Activated T-cell treated with anti-CD3 and anti-CD28 coated beads, Interleukin-2, amount 50 U/mL, for 4 hours (primary cell): Measurements from ENCODE around the gene EDRF1. TPM values are rescaled to one million over a fixed set of nuclear protein-coding genes. Genes with fewer than 3 reads are reported as not detected.
"Not testable (repeated sequence)": the region's sequence is repeated elsewhere in the genome, so short reads cannot be mapped to it uniquely, and the experiment has no call there.

ENCODE experiments used
- ATAC-seq, 2 donors: fragments of 200-7000 bp; cut with Tn5 transposase; one replicate each; pipeline ENCODE4 v1.10.0; 2021
- DNase-seq: peaks from one replicate; pipeline ENCODE4 v3.0.0-alpha.2; 2020
- H3K27me3 Mint-ChIP-seq: one replicate; pipeline ENCODE4 v1.8.0; 2021; ENCODE audit warnings: low read depth, mixed read lengths
- H3K36me3 Mint-ChIP-seq: one replicate; pipeline ENCODE4 v1.8.0; 2022; ENCODE audit warnings: mixed read lengths; ENCODE audit not compliant: insufficient read depth
- H3K4me1 Mint-ChIP-seq: one replicate; pipeline ENCODE4 v1.8.0; 2021; ENCODE audit warnings: low read depth, mixed read lengths
- H3K4me3 Mint-ChIP-seq: one replicate; pipeline ENCODE4 v1.8.0; 2021; ENCODE audit warnings: mild to moderate bottlenecking, moderate library complexity, mixed read lengths
- H3K9me3 Mint-ChIP-seq: one replicate; pipeline ENCODE4 v1.8.0; 2021; ENCODE audit warnings: mixed read lengths
- total RNA-seq, 3 donors: library from RNA; stranded (reverse); gene quantifications; one replicate each; pipeline ENCODE4 v1.2.1, GENCODE V29; 2021

The EDRF1 gene
- total RNA-seq, 3 donors from 2014 or later: 25.4 to 25.6 (median 25.5) TPM

DNA sequence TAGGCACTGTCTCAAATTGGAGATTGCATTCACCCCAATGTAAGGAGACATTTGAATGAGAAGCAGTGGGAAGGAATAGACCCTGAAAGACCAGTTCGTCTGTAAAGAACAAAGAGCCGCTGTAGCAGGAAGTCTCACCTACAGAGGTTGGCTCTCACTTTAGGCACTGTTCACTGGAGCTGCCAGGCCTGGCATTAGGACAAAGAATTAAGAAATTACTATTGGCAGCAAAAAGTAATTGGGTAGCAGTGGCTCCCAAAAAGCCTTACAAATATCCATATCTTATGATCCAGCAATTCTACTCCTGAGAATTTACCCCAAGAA is 26.0 kb upstream of the EDRF1 start:
- H3K4me1 Mint-ChIP-seq: peaks cover 1% of the 10 kb centered on the region
- H3K36me3 Mint-ChIP-seq: no peaks in the 10 kb centered on the region
- H3K27me3 Mint-ChIP-seq: peaks cover 7% of the 10 kb centered on the region
- no peaks in the 10 kb centered on the region for H3K9me3 Mint-ChIP-seq
- DNase-seq (no peak), ATAC-seq (no peak)
- no peak overlapping the region for H3K4me3 Mint-ChIP-seq

DNA sequence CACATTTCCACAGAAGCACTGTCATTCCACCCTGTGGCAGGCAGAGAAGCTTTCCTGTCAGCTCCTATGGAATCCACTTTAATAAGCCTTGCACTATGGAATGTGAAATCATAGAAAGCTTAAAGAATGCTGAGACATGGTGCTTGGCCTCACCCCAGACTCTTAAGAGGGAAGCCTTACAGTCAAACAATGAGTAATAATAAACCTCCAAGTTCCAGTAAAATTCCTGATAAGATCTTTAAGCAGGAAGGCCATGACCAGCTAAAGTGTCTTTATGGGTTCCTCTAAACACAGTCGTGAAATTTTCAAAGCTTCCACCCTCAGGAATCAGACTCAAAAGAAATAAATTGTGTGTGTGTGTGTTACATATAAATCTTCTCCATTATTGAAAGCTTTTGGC is 24.6 kb upstream of the EDRF1 start:
- no peaks in the 10 kb centered on the region for H3K9me3 Mint-ChIP-seq
- ATAC-seq: no peak
- no peak for DNase-seq
- no peak overlapping the region for H3K4me3 Mint-ChIP-seq
- peaks cover 1% of the 10 kb centered on the region for H3K4me1 Mint-ChIP-seq
- H3K36me3 Mint-ChIP-seq: no peaks in the 10 kb centered on the region
- H3K27me3 Mint-ChIP-seq: peaks cover 1% of the 10 kb centered on the region

- H3K27me3 Mint-ChIP-seq: not testable (repeated sequence)
These were observed 22.6 kb upstream of the EDRF1 start for GRCh38 chr10:125696884-125697283.

DNA sequence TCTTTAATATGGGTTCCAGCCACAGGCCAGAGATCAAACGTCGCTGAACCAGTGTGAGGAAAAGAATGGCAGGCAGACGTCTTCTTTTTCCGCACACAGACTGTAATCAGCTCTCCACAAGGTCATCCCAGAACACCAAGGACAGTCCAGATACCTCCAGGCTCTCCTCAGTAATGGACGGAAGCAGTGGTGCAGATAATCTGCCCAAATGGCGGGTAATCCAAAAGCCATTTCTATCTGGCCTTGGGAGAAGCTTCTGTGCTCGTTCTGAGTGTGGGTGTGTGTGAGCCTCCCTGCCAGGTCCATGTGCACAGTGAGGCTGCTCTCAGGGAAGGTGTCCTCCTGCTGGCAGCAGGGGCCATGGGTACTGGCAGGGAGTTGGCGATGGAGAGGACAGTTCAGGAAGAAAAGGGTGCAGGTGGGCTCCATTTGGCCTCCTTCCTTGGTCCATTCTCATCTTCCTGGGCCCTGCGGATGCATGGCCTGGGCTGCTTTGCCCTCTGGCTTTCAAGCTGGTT is 21.0 kb upstream of the EDRF1 start:
- H3K9me3 Mint-ChIP-seq: peaks cover 4% of the 10 kb centered on the region
- no peaks in the 10 kb centered on the region for H3K36me3 Mint-ChIP-seq
- no peak for DNase-seq
- H3K4me1 Mint-ChIP-seq: no peaks in the 10 kb centered on the region
- H3K27me3 Mint-ChIP-seq: peaks cover 1% of the 10 kb centered on the region
- no peak for ATAC-seq
- no peak overlapping the region for H3K4me3 Mint-ChIP-seq

More at GRCh38 chr10:125696884-125697283, 22.6 kb upstream of the EDRF1 start:
- H3K36me3 Mint-ChIP-seq, H3K9me3 Mint-ChIP-seq, H3K4me1 Mint-ChIP-seq, DNase-seq, ATAC-seq, H3K4me3 Mint-ChIP-seq: not testable (repeated sequence)

GRCh38 chr10:125699562-125700143 is 19.9 kb upstream of the EDRF1 start:
- DNase-seq (no peak), ATAC-seq (no peak)
- H3K36me3 Mint-ChIP-seq: no peaks in the 10 kb centered on the region
- peaks cover 1% of the 10 kb centered on the region for H3K27me3 Mint-ChIP-seq
- H3K4me1 Mint-ChIP-seq: no peaks in the 10 kb centered on the region
- H3K9me3 Mint-ChIP-seq: peaks cover 4% of the 10 kb centered on the region
- no peak overlapping the region for H3K4me3 Mint-ChIP-seq

- peaks cover under 1% of the 10 kb centered on the region for H3K27me3 Mint-ChIP-seq
- H3K4me3 Mint-ChIP-seq: no peak overlapping the region
- peaks cover 4% of the 10 kb centered on the region for H3K9me3 Mint-ChIP-seq
- no peaks in the 10 kb centered on the region for H3K36me3 Mint-ChIP-seq
- no peaks in the 10 kb centered on the region for H3K4me1 Mint-ChIP-seq
- ATAC-seq (no peak), DNase-seq (no peak)
These were observed 19.1 kb upstream of the EDRF1 start for GRCh38 chr10:125700355-125700911.

GRCh38 chr10:125707541-125708468 is 11.7 kb upstream of the EDRF1 start:
- no peak for DNase-seq
- no peak for ATAC-seq
- H3K27me3 Mint-ChIP-seq: peaks cover 13% of the 10 kb centered on the region
- H3K4me3 Mint-ChIP-seq: no peak overlapping the region
- H3K36me3 Mint-ChIP-seq: peaks cover 8% of the 10 kb centered on the region
- peaks cover 18% of the 10 kb centered on the region for H3K9me3 Mint-ChIP-seq
- H3K4me1 Mint-ChIP-seq: no peaks in the 10 kb centered on the region

GRCh38 chr10:125708971-125709503 is 10.5 kb upstream of the EDRF1 start:
- H3K36me3 Mint-ChIP-seq: peaks cover 8% of the 10 kb centered on the region
- no peak for ATAC-seq
- no peak for DNase-seq
- H3K4me3 Mint-ChIP-seq: no peak overlapping the region
- H3K27me3 Mint-ChIP-seq: peaks cover 13% of the 10 kb centered on the region
- no peaks in the 10 kb centered on the region for H3K4me1 Mint-ChIP-seq
- H3K9me3 Mint-ChIP-seq: peaks cover 25% of the 10 kb centered on the region

GRCh38 chr10:125709553-125710474 is 9.7 kb upstream of the EDRF1 start:
- Mint-ChIP-seq H3K4me3 (no peak overlapping the region), H3K27me3 (peaks cover 13% of the 10 kb centered on the region), H3K36me3 (peaks cover 8% of the 10 kb centered on the region), H3K9me3 (peaks cover 26% of the 10 kb centered on the region), H3K4me1 (no peaks in the 10 kb centered on the region)
- DNase-seq (no peak), ATAC-seq (no peak)

DNA sequence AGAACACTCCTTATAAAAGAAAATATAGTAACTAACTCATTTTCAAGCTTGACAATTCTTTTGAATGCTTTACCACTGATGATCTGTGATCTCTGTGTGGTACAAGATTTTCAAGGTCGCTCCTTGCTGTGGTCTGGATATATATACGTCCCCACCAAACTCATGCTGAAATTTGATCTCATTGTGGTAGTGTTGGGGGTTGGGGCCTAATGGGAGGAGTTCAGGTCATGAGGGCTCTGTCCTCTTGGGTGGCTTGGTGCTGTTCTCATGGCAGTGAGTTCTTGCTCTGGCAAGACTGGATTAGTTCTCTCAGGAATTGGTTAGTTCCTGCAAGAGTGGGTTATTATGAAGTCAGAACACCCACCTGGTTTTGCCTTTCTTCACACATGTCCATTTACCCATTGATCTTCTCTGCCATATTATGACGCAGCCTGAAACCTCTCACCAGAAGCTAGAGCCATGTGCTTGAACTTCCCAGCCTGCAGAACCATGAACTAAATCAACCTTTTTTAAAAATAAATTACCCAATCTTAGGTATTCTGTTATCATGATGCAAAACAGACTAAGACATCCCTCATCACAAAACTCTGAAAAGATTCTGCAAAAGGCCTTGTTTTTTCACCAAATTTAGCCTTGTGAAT is 8.3 kb upstream of the EDRF1 start:
- Mint-ChIP-seq H3K9me3 (peaks cover 26% of the 10 kb centered on the region), H3K27me3 (peaks cover 8% of the 10 kb centered on the region), H3K36me3 (peaks cover 4% of the 10 kb centered on the region), H3K4me3 (no peak overlapping the region), H3K4me1 (no peaks in the 10 kb centered on the region)
- no peak for ATAC-seq
- DNase-seq: no peak

- peaks cover 29% of the 10 kb centered on the region for H3K9me3 Mint-ChIP-seq
- H3K4me3 Mint-ChIP-seq, DNase-seq, H3K36me3 Mint-ChIP-seq, H3K4me1 Mint-ChIP-seq, H3K27me3 Mint-ChIP-seq, ATAC-seq: not testable (repeated sequence)
These were observed 4.8 kb upstream of the EDRF1 start for GRCh38 chr10:125714728-125715127.

DNA sequence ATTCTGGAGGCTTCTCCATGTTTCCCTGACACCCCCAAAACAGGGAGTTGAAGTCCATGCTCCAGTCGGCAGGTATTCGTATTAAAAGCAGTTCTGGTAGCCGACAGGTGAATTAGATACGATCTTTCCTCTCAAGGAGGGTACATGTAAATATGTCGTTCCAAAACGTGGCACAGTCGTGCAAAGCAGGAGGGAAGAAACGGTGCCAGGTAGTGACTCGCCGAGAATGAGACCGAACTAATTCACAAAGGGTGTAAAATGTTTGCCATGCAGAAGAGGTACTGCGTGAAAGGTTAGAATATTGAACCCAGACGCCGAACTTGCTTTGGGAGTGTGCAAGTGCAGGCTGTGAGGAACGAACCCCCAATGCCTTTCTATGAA is 483 bp downstream of the EDRF1 start:
- ATAC-seq (no peak), DNase-seq (no peak)
- Mint-ChIP-seq H3K4me1 (peaks cover 34% of the 10 kb centered on the region), H3K9me3 (peaks cover 3% of the 10 kb centered on the region), H3K36me3 (peaks cover 24% of the 10 kb centered on the region), H3K27me3 (no peaks in the 10 kb centered on the region), H3K4me3 (peak overlapping the region; percentile 95)

DNA sequence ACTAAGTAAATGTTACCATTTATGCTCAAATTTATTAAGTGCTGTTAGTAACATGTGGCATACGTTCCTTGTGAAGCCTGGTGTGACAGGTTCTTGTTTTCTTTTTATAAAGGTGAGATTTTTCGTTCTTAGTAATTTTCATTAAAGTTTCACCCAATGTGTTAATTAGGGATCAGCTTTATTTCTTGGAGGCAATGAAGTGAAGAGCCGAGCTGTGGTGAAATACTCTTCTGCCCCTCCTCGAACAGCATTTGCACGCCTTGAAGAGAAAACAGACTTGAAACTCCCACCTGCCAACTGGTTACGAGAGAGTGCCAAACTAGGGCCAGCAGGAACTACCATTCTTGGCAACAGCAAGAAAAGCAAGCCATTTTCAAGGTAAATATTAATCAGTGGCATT is 1.5 kb downstream of the EDRF1 start:
- Mint-ChIP-seq H3K4me1 (peaks cover 34% of the 10 kb centered on the region), H3K36me3 (peaks cover 31% of the 10 kb centered on the region), H3K9me3 (peaks cover 3% of the 10 kb centered on the region), H3K27me3 (no peaks in the 10 kb centered on the region), H3K4me3 (peak overlapping the region; percentile 95)
- ATAC-seq (no peak), DNase-seq (no peak)
